CD8-positive, alpha-beta memory T cell (primary cell): ENCODE measurements around the gene LIPA. TPM values are rescaled to one million over a fixed set of nuclear protein-coding genes. Genes with fewer than 3 reads are reported as not detected.

Source experiments
- CTCF ChIA-PET: fragments of 350-600 bp; sonication (Branson Sonifier 250); formaldehyde crosslinking; loops from one replicate; lab custom pipeline; 2021; ENCODE audit warnings: antibody characterized with exemption; lab: Charles Lee
- POLR2A ChIA-PET: fragments of 350-600 bp; sonication (Branson Sonifier 250); formaldehyde crosslinking; loops from one replicate; lab custom pipeline; 2021; ENCODE audit warnings: antibody characterized with exemption; lab: Charles Lee
- DNase-seq, 5 donors: peaks; one replicate each; pipeline versions ENCODE4 v3.0.0 to v3.0.0-alpha.2; 2020 to 2022; ENCODE audit warnings: mixed read lengths in 1 of 5
- H3K27ac ChIP-seq: one replicate; pipeline ENCODE4 v1.7.0; 2013; ENCODE audit warnings: low read depth, mild to moderate bottlenecking, low read length, moderate library complexity
- H3K27me3 ChIP-seq: 2 replicates; pipeline ENCODE4 v1.7.0; 2013; ENCODE audit warnings: low read length, mild to moderate bottlenecking; ENCODE audit not compliant: insufficient read depth, poor library complexity, severe bottlenecking
- H3K36me3 ChIP-seq: 2 replicates; pipeline ENCODE4 v1.7.0; 2013; ENCODE audit warnings: mild to moderate bottlenecking, low read length, moderate library complexity; ENCODE audit not compliant: insufficient read depth
- H3K4me1 ChIP-seq: 2 replicates; pipeline ENCODE4 v1.7.0; 2013; ENCODE audit warnings: mild to moderate bottlenecking, low read length, moderate library complexity; ENCODE audit not compliant: insufficient read depth
- H3K4me3 ChIP-seq: 2 replicates; pipeline ENCODE4 v1.7.0; 2013; ENCODE audit warnings: mild to moderate bottlenecking, low read length
- H3K9me3 ChIP-seq: 2 replicates; pipeline ENCODE4 v1.7.0; 2013; ENCODE audit warnings: mild to moderate bottlenecking, low read length
- H3K27ac Mint-ChIP-seq, 8 donors: one replicate each; pipeline ENCODE4 v1.8.0; 2020 to 2021; ENCODE audit warnings: mixed read lengths in 8 of 8, mild to moderate bottlenecking in 6 of 8, inconsistent platforms in 3 of 8, moderate library complexity in 3 of 8
- H3K27me3 Mint-ChIP-seq, 2 donors: one replicate each; pipeline ENCODE4 v1.8.0; 2020 to 2021; ENCODE audit warnings: mixed read lengths in 2 of 2, mild to moderate bottlenecking in 1 of 2, moderate library complexity in 1 of 2
- H3K36me3 Mint-ChIP-seq, 3 donors: one replicate each; pipeline ENCODE4 v1.8.0; 2020 to 2021; ENCODE audit warnings: mixed read lengths in 3 of 3, inconsistent platforms in 1 of 3, mild to moderate bottlenecking in 1 of 3
- H3K4me1 Mint-ChIP-seq, 3 donors: one replicate each; pipeline ENCODE4 v1.8.0; 2020 to 2021; ENCODE audit warnings: mixed read lengths in 3 of 3, inconsistent platforms in 1 of 3, mild to moderate bottlenecking in 1 of 3
- H3K4me3 Mint-ChIP-seq, 7 donors: one replicate each; pipeline ENCODE4 v1.8.0; 2020 to 2021; ENCODE audit warnings: mixed read lengths in 7 of 7, mild to moderate bottlenecking in 6 of 7, moderate library complexity in 4 of 7, inconsistent platforms in 2 of 7
- H3K9me3 Mint-ChIP-seq, 5 donors: one replicate each; pipeline ENCODE4 v1.8.0; 2020 to 2022; ENCODE audit warnings: mixed read lengths in 5 of 5, mild to moderate bottlenecking in 3 of 5, moderate library complexity in 2 of 5, inconsistent platforms in 1 of 5
- polyA plus RNA-seq: library from polyadenylated mRNA; unstranded; fragments of 300-500 nt; fragmentation: Illumina TruSeq; gene quantifications from one replicate; pipeline ENCODE4 v1.2.3, GENCODE V29; 2021
- total RNA-seq, 2 experiments: library from RNA; stranded (reverse); gene quantifications; one replicate each; pipeline ENCODE4 v1.2.3, GENCODE V29; 2021

LIPA gene
- total and polyA plus RNA-seq, 3 experiments from 2014 or later: 22.9 to 98.0 (median 23.9) TPM

DNA sequence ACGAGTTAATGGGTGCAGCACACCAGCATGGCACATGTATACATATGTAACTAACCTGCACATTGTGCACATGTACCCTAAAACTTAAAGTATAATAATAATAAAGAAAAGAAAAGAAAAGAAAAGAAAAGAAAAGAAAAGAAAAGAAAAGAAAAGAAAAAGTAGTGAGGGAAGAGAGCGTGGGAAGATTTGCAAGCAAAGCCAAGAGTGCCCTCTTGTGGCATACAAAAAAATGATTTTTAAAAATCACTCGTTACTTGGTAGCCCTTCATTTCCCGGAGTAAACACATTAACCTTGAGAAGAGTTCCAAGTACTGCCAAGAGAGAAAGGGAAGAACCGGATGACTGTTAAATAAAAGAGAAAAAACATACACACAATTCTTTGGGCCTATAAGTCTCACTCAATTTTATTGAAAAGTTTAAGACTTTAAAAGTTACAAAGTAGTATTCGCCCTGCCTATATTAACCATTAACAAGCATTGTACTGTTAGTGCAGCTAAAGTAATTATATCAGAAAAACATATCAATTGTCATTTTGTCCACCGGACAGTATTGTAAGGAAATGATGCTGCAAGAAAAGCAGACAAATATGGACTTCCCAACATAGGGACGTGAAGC lies 38.3 kb downstream of the LIPA start:
- no peaks in the 10 kb centered on the region for H3K9me3 Mint-ChIP-seq
- ChIA-PET POLR2A (no interaction called here), CTCF (interaction anchor here (0.9 to 4.2 kb wide), 14 partner anchors 9 to 377 kb away, joined by 3 to 56 read pairs (median 4); partner anchors contain the start of gene LIPA)
- peak overlapping the region in 1 of 8 donors; percentile 50 for H3K27ac Mint-ChIP-seq
- DNase-seq: peak in 2 of 5 donors; percentile 29 to 38
- H3K36me3 Mint-ChIP-seq: peaks cover 0 to 15% (median 4%) of the 10 kb centered on the region in 3 donors
- H3K27me3 Mint-ChIP-seq: peaks cover 11 to 26% of the 10 kb centered on the region in 2 donors
- peaks cover 8 to 17% (median 14%) of the 10 kb centered on the region in 3 donors for H3K4me1 Mint-ChIP-seq
- Histone ChIP-seq H3K4me3 (no peak overlapping the region), H3K9me3 (no peaks in the 10 kb centered on the region), H3K27ac (no peak overlapping the region), H3K36me3 (no peaks in the 10 kb centered on the region), H3K4me1 (peaks cover 9% of the 10 kb centered on the region), H3K27me3 (peaks cover 5% of the 10 kb centered on the region)
- H3K4me3 Mint-ChIP-seq: no peak overlapping the region

DNA sequence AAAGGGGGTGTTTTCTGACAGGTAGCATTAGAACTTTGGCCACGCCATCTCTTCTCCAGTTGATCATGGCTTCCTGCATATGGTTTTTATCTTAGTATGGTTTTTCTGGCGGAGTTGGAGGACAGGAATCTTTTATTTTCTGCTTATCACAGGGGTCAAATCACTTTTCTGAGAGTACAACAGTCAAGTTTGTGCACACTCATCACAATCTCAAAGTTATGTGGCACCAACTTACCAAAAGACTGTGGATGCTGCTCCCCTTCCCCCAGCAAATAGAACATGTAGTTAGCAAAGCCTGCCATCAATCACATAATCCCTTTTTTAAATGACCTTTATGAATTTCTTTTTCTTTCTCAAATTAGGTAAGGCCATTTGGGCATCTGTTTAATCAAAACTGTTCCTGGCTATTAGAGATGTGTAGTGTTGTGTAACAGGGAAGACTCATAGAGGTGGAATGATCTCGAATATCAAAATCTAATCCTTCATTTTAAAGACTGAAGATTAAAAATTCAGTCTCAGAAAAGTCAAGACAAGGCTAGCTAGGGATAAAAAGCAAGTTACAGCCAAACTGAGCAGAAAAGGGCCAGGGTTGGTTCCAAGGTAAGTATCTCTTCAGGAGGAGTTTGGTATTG lies 40.7 kb downstream of the LIPA start:
- no peaks in the 10 kb centered on the region for H3K9me3 Mint-ChIP-seq
- ChIA-PET CTCF (interaction anchor here (1.2 to 4.0 kb wide), 3 partner anchors 182 to 375 kb away, joined by 7 to 9 read pairs (median 8); no protein-coding TSS in a partner anchor), POLR2A (no interaction called here)
- H3K27ac Mint-ChIP-seq: no peak overlapping the region
- peaks cover 0 to 16% (median 4%) of the 10 kb centered on the region in 3 donors for H3K36me3 Mint-ChIP-seq
- Histone ChIP-seq H3K27ac (no peak overlapping the region), H3K4me1 (peaks cover 19% of the 10 kb centered on the region), H3K9me3 (no peaks in the 10 kb centered on the region), H3K27me3 (peaks cover 19% of the 10 kb centered on the region), H3K36me3 (no peaks in the 10 kb centered on the region), H3K4me3 (no peak overlapping the region)
- peak overlapping the region in 1 of 7 donors; percentile 16 for H3K4me3 Mint-ChIP-seq
- DNase-seq: no peak
- peaks cover 16 to 42% of the 10 kb centered on the region in 2 donors for H3K27me3 Mint-ChIP-seq
- H3K4me1 Mint-ChIP-seq: peaks cover 13 to 22% (median 19%) of the 10 kb centered on the region in 3 donors

DNA sequence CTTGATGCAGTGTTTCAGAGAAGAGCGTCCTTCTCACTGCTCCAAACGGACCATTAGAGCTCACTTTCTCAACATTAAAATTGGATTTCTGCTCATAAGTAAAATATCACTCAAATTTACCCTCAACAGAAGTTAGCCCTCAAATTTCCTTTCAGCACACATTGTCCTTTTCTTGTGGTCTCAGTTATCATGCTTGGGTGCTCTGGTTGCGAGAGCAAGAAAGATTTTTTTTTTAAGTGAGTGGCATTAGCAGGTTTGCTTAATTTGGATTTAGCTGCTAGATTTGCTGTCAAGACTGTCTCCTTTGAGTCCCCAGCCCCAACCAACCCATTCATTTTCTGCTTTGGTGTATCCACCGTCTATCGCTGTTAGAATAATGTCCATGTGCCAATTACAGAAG lies 41.9 kb downstream of the LIPA start:
- POLR2A ChIA-PET: interaction anchor here (0.9 kb wide), 1 partner anchor 13 kb away, joined by 3 read pairs; no protein-coding TSS in a partner anchor
- Mint-ChIP-seq H3K4me1 (peaks cover 13 to 22% (median 19%) of the 10 kb centered on the region in 3 donors), H3K27ac (no peak overlapping the region), H3K36me3 (peaks cover 0 to 6% (median 1%) of the 10 kb centered on the region in 3 donors), H3K27me3 (peaks cover 19 to 48% of the 10 kb centered on the region in 2 donors), H3K4me3 (peak overlapping the region in 1 of 7 donors; percentile 32), H3K9me3 (no peaks in the 10 kb centered on the region)
- H3K4me3 ChIP-seq: no peak overlapping the region
- no peak for DNase-seq
- peaks cover 19% of the 10 kb centered on the region for H3K27me3 ChIP-seq
- CTCF ChIA-PET: interaction anchor here (4.0 kb wide), 1 partner anchor 374 kb away, joined by 9 read pairs; no protein-coding TSS in a partner anchor
- H3K9me3 ChIP-seq: no peaks in the 10 kb centered on the region
- no peaks in the 10 kb centered on the region for H3K36me3 ChIP-seq
- H3K4me1 ChIP-seq: peaks cover 19% of the 10 kb centered on the region
- H3K27ac ChIP-seq: no peak overlapping the region

DNA sequence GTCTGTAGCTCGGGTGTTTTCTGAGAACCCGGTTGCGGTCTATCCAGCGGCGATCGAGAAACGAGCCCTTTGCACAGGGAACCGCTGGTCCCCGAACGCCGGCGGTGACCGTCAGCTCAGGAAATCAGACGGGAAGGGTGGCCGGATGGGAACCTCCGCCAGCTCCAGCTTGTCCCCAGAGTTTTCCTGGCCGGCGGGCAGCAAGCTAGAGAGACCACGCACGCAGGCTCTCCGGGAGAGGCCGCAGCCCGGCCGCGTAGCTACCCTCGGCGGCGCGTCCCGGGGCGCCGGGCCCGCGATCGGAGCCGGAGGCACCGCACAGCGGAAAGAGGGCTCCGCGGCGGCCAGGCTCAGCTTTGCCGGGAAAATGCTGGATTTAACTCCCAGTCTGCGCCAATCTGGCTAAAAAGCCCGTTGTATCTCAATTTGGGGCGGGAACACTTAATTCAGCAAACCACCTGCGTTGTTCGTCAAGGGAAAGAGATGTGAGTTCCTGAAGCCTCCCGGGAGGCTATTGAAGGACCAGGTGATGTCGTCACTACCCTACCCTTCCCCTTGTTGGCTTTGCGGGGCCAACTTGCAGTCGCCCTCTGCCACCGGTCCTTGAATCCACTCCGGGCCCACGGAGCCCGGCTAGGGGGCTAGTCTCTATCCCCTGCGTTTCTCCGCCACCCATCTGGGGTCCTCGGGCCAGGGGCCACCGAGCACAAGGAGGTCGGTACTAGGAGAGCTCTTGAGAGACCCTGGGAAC lies 43.6 kb downstream of the LIPA start:
- H3K4me1 Mint-ChIP-seq: peaks cover 10 to 17% (median 15%) of the 10 kb centered on the region in 3 donors
- H3K9me3 Mint-ChIP-seq: no peaks in the 10 kb centered on the region
- POLR2A ChIA-PET: interaction anchor here (0.5 to 1.0 kb wide), 3 partner anchors 46 to 328 kb away, joined by 3 to 5 read pairs (median 4); partner anchors contain the start of gene STAMBPL1
- Histone ChIP-seq H3K27ac (no peak overlapping the region), H3K4me1 (peaks cover 19% of the 10 kb centered on the region), H3K36me3 (no peaks in the 10 kb centered on the region), H3K4me3 (peak overlapping the region; percentile 66), H3K27me3 (peaks cover 19% of the 10 kb centered on the region), H3K9me3 (no peaks in the 10 kb centered on the region)
- DNase-seq: peak in 2 of 5 donors; percentile 17 to 23
- peak overlapping the region in 3 of 8 donors; percentile 14 to 77 (median 67) for H3K27ac Mint-ChIP-seq
- peaks cover 0 to 2% (median 0%) of the 10 kb centered on the region in 3 donors for H3K36me3 Mint-ChIP-seq
- peak overlapping the region; percentile 79 to 91 (median 83) for H3K4me3 Mint-ChIP-seq
- CTCF ChIA-PET: interaction anchor here (1.1 to 4.0 kb wide), 7 partner anchors 8 to 372 kb away, joined by 3 to 34 read pairs (median 9); no protein-coding TSS in a partner anchor
- peaks cover 19 to 48% of the 10 kb centered on the region in 2 donors for H3K27me3 Mint-ChIP-seq

DNA sequence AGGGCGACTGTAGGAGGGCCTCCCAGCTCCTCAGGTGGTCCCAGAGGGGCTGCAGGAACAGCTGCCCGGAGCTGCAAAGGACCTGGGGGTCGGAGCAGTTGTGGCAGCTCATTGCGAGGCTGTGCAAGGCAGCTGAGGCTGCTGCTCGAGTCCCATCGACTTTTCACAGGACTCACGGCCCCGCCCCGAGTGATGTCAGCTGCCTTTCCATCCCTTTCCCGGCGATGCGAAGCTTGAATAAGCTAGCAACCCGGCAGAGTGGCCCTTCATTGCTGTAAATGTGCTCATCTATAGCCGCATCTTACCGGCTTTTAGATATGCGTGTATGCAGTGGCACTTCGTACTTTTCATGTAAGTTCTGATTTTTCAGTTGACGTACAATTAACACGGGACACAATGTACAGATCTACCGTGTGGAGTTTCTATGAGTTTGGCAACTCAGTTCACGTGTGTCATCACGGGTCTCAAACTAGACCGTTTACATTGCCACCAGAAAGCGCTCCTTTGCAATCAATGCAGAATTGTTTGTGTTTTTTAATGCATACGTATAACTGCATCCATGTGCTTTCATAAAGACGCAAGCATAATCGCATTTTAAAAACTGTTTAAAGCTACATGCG lies 44.3 kb downstream of the LIPA start, which contains the start of gene CH25H:
CH25H (minus strand) TSS at position 137 of the 620 bp plus-strand sequence; CDS start at position 112, 25 bp downstream.
- Mint-ChIP-seq H3K4me1 (peaks cover 10 to 15% (median 15%) of the 10 kb centered on the region in 3 donors), H3K27me3 (peaks cover 19 to 48% of the 10 kb centered on the region in 2 donors), H3K36me3 (peaks cover 0 to 2% (median 0%) of the 10 kb centered on the region in 3 donors), H3K9me3 (no peaks in the 10 kb centered on the region), H3K4me3 (peak within 1 kb of the TSS; percentile 79 to 91 (median 83)), H3K27ac (peak within 1 kb of the TSS in 5 of 8 donors; percentile 54 to 89 (median 77))
- peaks cover 19% of the 10 kb centered on the region for H3K4me1 ChIP-seq
- no peaks in the 10 kb centered on the region for H3K36me3 ChIP-seq
- peak; percentile 20 to 53 (median 31) for DNase-seq
- CTCF ChIA-PET: interaction anchor here (1.2 to 3.8 kb wide), 7 partner anchors 8 to 274 kb away, joined by 3 to 34 read pairs (median 6); partner anchors contain the start of gene LIPA
- POLR2A ChIA-PET: interaction anchor here (0.5 to 1.0 kb wide), 4 partner anchors 10 to 327 kb away, joined by 3 to 5 read pairs (median 4); partner anchors contain the start of gene STAMBPL1
- H3K9me3 ChIP-seq: no peaks in the 10 kb centered on the region
- H3K27ac ChIP-seq: no peak within 1 kb of the TSS
- H3K4me3 ChIP-seq: peak within 1 kb of the TSS; percentile 66
- H3K27me3 ChIP-seq: peaks cover 19% of the 10 kb centered on the region

DNA sequence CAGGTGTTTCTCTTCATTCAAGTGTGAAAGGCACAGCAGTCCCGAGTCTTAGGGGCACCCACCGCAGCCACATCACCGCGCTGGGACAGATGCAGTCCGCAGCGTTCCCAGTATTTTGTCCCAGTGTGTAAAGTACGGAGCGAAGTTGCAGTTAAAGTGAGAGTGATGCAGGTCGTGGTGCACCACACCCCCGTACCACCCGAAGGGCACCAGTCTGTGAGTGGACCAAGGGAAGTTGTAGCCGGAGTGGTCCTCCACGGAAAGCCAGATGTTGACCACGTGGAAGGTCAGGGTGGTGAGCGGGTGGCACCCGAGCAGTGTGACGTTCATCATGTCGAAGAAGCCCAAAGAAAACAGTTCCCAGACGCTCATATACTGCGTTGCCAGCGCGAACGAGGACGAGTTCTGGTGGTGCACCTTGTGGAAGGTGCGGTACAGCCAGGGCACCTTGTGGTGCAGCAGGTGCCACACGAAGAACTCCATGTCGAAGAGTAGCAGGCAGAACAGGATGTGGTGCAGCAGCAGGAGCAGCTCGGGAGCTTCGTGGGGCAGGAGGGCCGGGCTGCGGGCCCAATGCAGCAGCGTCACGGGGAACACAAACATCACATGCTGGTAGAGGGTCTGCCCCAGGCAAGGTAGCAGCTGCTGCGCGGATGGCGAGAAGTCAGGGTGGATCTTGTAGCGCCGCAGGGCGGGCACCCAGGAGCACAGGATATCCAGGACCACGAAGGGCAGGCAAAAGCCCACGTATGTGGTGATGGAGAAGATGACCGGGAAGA lies 45.0 kb downstream of the LIPA start:
- peaks cover 19% of the 10 kb centered on the region for H3K27me3 ChIP-seq

More for the DNA sequence above, 45.0 kb downstream of the LIPA start:
- Histone ChIP-seq H3K4me1 (peaks cover 19% of the 10 kb centered on the region), H3K27ac (no peak overlapping the region), H3K36me3 (no peaks in the 10 kb centered on the region), H3K9me3 (no peaks in the 10 kb centered on the region), H3K4me3 (peak overlapping the region; percentile 66)
- Mint-ChIP-seq H3K9me3 (no peaks in the 10 kb centered on the region), H3K4me1 (peaks cover 10 to 15% (median 15%) of the 10 kb centered on the region in 3 donors), H3K36me3 (peaks cover 0 to 2% (median 0%) of the 10 kb centered on the region in 3 donors), H3K4me3 (peak overlapping the region; percentile 79 to 91 (median 83)), H3K27me3 (peaks cover 19 to 48% of the 10 kb centered on the region in 2 donors), H3K27ac (peak overlapping the region in 5 of 8 donors; percentile 25 to 89 (median 51))
- ChIA-PET CTCF (interaction anchor here (1.2 to 3.8 kb wide), 7 partner anchors 9 to 273 kb away, joined by 3 to 34 read pairs (median 6); partner anchors contain the start of gene LIPA), POLR2A (interaction anchor here (0.5 to 1.0 kb wide), 2 partner anchors 9 to 326 kb away, joined by 4 read pairs; partner anchors contain the start of gene STAMBPL1)
- DNase-seq: peak; percentile 27 to 67 (median 59)
